ACHN (cell line): Measurements from ENCODE around the gene ELOVL5.

Source experiments
- DNase-seq: peaks from one replicate; pipeline ENCODE4 v3.0.0-alpha.2; 2015
- in situ Hi-C: cut with HindIII; loops from 2 replicates; pipeline ENCODE4 v1.10.0; 2017; ENCODE audit warnings: low sequenced_read_pairs, low pct_ligation_motif_present, low pct_unique_long_range_greater_than_20kb

ELOVL5 gene

GRCh38 chr6:53259860-53260580, 88.7 kb downstream of the ELOVL5 start:
- in situ Hi-C loops = no loop called here
- DNase-seq = no peak

DNA sequence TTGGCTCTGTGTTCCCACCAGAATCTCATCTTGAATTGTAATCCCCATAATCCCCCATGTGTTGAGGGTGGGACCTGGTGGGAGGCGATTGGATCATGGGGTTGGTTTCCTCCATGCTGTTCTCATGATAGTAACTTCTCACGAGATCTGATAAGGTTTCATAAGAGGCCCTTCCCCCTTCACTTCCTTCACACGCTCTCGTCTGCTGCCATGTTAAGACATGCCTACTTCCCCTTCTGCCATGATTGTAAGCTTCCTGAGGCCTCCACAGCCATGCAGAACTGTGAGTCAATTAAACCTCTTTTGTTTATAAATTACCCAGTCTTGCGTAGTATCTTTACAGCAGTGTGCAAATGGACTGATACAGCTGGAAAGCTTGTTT, 90.0 kb downstream of the ELOVL5 start:
- in situ Hi-C loops = no loop called here
- DNase-seq = no peak

- DNase-seq = no peak
- in situ Hi-C loops = no loop called here
Observed at GRCh38 chr6:53258076-53258773, 90.5 kb downstream of the ELOVL5 start.

DNA sequence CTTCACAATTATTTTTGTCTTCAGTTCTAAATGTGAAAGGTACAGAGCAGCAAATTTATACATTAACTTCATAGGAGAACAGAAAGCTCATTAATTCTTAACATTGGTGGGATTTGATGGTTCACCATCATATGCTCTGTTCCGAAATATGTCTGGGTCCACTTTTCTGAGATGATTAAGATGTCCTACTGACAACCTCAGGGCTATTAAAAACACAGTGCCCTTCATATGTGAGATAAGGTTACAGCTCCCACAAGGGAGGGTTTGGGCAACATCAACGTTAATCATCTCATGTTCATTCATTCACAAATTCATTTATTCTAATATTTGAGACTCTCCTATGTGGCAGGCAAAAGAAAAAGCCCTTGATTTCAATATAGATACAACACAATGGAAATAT, 91.2 kb downstream of the ELOVL5 start:
- DNase-seq = no peak
- in situ Hi-C loops = no loop called here

DNA sequence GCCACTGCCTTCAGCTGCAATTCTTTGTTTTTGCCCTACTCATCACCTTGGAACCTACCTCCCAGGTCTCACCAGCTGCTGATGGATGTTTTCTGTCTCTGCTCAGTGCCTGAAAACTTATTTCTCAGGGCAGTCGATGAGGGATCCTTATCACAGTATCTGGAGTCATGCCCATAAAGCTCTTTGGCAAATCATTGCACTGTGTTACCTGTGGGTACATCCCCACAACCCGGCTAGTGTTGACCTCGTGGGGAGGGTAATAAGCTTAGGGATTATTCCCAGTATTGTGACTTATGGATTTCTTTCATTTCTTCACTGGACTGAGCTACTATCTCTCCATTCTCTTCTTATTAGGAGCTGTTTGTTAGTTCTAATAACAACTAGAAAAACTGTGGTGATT, 91.7 kb downstream of the ELOVL5 start:
- in situ Hi-C loops = no loop called here
- DNase-seq = no peak

GRCh38 chr6:53252177-53252692, 96.5 kb downstream of the ELOVL5 start:
- DNase-seq = no peak
- in situ Hi-C loops = no loop called here

- no peak for DNase-seq
- in situ Hi-C loops = no loop called here
Observed at GRCh38 chr6:53251033-53251672, 97.6 kb downstream of the ELOVL5 start.

DNA sequence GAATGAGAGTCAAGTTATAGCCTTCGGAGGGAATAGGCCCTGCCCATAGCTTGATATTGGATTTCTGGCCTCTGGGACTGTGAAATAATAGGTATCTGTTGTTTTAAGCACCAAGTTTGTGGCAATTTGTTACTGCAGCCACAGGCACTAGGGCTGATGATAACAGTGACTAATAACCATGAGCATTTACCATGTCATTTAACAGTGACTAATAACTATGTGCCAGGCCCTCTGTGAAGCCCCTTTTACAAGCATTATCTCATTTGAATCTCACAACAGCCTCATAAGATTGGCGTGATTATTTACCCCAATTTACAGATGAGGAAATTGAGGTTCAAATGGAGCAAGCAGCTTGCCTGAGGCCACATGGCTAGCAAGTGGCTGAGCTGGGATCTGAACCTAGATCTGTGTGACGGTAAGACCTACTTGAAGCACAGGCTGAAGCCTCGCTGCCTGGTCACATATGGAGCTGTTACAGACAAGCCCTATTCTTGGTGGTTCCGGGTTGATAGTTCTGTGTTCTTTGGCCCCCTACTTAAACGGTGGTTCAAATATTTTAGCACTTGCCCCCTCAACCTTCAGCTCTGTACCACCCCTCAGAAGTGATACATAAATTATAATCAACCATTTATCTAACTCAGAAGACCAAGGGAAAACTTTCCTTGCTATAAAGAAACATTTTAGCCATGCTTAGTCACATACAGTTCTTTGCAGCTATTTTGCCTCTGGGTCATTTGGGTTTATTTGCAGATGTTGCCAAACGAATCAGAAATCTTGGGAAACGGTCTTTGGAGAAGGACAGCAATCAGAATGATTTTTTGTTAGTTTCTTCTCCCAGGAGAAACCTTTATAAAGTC, 98.3 kb downstream of the ELOVL5 start:
- DNase-seq = peak; percentile 8
- in situ Hi-C loops = no loop called here

DNA sequence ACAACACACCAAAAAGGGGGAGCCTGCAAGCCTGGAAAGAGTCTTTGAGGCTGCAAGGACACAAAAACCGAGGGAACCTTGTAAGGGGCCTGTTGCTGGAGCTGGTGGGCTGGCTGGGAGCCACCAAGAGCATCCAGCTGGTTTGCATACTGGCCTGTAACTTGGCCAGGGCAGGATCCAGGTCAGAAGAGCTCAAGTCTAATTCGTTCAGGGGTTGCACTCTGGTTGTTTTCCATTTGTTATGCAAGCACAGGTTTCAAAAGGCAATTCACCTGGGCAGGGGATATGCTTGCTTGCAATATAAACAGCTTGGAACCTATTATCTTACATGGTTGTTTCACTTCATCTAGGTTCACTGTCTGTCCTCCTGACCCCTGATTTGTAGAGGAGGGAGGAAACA, 101.8 kb downstream of the ELOVL5 start:
- in situ Hi-C loops = no loop called here
- DNase-seq = no peak

DNA sequence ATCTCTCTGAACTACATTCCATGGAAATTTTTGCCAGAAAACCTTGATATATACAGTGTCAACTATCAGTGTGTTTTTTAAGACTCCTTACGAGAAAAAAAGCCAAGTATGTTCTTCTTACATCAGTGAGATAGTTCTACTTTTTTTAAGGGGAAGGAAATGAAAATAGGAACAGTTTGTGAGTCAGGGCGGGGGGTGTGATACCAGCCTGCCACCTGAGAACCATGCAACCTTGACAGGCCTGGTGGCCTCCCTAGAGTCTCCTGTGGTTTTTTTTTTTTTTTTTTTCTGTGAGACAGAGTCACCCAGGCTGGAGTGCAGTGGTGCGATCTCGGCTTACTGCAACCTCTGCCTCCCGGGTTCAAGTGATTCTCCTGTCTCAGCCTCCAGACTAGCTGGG, 103.8 kb downstream of the ELOVL5 start:
- in situ Hi-C loops = no loop called here

DNA sequence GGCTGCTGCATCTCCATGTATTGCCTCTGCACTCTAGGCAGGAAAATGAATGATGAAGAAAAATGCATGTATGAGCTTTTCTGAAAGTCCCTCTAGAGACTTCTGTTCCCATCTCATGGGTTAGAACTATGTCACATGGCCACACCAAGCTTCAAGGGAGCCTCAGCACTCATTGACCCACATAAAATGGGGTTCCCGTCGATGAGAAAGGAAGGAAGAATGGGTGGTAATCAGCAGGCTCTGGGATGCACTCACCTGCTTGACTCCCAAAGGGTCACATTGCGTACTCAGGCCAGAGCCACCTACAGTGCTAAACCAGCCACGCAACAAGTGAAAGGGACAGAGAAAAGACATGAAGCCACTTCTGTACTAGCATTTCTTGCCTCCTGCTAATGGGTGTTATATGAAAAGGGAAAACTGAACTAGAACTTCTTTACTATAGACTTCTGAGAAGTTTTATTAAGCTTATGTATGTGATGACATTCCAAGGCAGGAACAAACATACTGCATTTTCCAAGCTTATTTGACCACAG, 104.3 kb downstream of the ELOVL5 start:
- in situ Hi-C loops = no loop called here
- no peak for DNase-seq

More for the DNA sequence above, 103.8 kb downstream of the ELOVL5 start:
- no peak for DNase-seq

DNA sequence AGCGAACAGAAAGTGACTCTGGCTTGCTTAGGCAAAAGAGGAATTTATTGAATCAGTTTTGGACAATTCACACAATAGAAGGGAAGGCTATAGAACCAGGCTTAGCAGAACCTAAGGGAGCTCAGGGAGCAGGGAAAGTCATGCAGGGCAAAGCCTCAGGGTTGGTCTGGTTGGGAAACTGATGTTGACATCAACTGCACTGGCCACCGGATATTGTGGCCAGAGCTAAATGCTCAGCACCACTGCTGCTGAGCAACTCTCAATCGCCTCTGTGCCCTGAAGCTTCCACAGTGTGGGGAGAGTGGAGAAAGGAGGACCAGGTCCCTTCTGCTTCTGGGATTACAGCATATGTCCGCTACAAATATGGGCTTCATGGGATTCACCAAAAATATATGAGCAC, 106.8 kb downstream of the ELOVL5 start:
- no peak for DNase-seq
- in situ Hi-C loops = no loop called here

DNA sequence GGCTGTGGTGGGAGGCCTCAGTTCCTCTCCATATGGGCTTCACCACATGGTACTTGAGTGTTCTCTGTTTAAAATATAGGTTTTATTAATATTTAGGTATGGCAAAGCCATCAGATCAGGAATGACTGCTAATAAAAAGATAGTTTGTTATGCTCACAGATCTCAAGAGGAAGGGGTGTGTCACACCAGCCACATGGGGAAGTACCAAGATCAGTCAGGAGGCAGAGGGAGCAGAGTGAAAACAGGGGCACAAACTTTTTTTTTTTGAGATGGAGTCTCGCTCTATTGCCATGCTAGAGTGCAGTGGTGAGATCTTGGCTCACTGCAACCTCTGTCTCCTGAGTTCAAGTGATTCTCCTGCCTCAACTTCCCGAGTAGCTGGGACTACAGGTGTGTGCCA, 108.0 kb downstream of the ELOVL5 start:
- in situ Hi-C loops = no loop called here
- DNase-seq = no peak

- DNase-seq = no peak
- in situ Hi-C loops = no loop called here
Observed at GRCh38 chr6:53240139-53240538, 108.6 kb downstream of the ELOVL5 start.

GRCh38 chr6:53239526-53239925, 109.2 kb downstream of the ELOVL5 start:
- in situ Hi-C loops = no loop called here
- peak; percentile 7 for DNase-seq

DNA sequence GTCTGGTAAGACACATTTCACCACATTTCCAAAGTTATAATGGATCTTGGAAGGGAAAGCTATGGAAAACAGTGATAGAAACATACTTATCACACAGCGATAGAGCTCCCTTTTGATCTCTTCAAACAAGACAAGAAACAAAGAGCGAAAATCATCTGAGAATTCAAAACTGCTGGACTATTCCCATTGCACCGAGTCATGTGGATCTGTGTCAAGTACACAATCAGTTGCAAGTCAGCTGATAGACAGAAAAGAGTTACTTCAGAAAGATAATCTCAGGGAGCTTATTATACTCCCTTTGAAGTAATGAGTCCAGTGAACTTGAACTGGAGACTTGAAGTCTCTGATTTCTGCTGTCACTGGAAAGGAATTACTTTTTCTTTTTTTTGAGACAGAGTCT, 110.4 kb downstream of the ELOVL5 start:
- in situ Hi-C loops = no loop called here
- DNase-seq = no peak

DNA sequence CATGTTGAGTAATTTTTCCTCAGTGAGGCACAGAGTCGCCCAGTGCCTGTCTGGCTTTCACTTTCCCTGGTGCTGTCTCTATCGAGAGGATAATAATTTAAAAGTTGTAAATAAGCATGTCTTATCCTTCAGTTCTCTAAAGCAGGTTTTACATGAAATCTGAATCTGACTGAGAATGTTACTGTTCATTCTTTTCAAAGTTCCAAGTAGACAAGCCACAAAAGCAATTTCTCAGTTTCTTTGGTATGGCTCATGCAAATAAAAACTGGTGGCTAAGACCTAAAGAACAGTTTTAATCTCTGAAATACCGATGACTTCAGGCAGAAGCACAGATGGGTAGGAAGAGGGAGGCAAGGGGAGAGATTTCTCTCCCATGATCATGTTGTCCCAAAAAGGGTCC, 112.5 kb downstream of the ELOVL5 start:
- no peak for DNase-seq
- in situ Hi-C loops = no loop called here

GRCh38 chr6:53235508-53235907, 113.2 kb downstream of the ELOVL5 start:
- DNase-seq = no peak
- in situ Hi-C loops = no loop called here

DNA sequence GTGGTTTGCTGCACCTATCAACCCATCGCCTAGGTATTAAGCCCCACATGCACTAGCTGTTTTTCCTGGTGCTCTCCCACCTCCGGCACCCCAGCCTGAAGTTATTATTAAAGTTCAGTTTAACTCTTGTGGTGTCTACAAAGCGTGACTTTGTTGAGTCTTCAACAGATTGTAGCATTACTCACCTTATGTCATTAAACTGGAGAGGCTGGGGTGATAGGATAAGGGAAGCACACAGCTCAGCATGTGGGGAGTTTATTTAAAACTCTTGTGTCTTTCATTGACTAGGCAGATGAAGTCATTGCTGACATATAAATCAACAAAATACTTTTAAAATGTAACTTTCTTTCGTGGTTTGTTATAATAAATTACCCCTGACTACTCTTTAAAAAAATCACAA, 115.4 kb downstream of the ELOVL5 start:
- in situ Hi-C loops = no loop called here

More for the DNA sequence above, 115.4 kb downstream of the ELOVL5 start:
- peak; percentile 93 for DNase-seq
